ENCODE results near the gene NUDT4.

The NUDT4 gene

DNA sequence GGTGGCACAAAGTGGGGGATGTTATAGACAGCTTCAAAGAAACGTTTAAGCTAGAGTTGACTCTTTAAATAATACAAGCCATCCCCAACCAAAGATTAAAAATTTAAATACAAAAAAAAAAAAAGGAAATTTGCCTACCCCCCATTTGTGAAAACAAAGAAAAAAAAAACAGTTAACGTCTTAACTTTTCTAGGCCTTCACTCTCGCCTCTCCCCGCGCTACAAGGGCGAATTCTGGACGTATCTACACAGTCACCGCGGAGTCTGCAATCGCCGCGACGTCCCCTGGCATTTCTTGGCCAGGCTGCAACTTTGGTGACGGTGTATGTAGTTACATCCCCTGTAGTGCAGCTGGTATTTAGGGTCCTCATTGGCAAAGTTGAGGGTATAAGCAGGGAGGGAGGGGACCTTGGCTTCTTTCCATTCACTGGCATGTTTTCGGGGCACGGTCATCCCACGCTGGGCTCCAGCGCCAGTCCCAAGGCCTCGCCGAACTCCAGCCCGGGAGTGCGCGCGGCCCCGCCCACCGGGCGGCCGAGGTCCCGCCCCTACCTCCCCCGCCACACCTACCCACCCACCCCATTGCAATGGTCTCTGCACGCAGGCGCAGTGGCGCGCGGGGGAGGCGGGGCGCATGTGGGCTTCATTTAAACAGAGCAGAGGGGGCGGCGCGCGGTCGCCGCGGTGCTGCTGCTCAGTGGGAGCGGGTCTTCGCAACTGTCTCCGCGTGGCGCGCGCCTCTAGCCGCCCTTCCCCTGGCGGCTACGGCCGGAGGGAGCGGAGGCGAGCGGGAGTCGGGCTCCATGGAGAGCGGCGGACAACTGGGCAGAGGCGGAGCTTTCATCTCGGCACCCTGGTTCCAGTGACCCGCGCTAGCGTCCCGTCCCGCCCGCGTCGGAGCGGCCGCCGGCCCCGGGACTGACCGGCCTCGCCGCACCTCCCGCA is at the start of gene NUDT4:
Gene NUDT4 (plus strand): TSS at position 674 of the 944 bp plus-strand sequence. CDS start 398 bp downstream, outside the sequence.
- DNase-seq: peak; percentile 98

DNA sequence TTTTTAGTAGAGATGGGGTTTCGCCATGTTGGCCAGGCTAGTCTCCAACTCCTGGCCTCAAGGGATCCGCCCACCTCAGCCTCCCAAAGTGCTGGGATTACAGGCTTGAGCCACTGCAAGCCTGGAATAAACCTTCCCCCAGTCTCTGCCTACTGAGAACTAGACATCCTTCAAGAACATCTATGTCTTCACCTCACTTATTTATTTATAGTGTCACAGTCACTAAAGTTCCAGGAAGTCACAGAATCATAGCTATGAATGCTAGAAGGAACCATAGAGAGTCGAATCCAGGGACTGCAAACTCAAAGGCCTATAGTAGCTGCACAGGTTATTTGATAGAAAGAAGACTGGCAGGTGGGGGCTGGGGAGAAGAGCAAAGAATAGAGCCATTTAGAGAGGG is 44.7 kb upstream of the NUDT4 start:
- DNase-seq: no peak

DNA sequence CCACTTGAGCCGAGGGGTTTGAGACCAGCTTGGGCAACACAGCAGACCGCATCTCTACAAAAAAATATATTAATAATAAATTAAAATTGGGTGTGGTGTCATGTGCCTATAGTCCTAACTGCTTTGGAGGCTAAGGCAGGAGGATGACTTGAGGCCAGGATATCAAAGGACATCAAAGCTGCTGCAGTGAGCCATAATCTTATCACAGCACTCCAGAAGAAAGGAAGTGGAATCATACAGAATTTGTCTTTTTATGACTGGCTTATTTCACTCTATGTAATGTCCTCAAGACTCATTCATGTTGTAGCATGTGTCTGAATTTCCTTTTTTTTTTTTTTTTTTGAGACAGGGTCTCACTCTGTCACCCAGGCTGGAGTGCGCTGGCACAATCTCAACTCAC is 43.9 kb upstream of the NUDT4 start:
- DNase-seq: no peak

DNA sequence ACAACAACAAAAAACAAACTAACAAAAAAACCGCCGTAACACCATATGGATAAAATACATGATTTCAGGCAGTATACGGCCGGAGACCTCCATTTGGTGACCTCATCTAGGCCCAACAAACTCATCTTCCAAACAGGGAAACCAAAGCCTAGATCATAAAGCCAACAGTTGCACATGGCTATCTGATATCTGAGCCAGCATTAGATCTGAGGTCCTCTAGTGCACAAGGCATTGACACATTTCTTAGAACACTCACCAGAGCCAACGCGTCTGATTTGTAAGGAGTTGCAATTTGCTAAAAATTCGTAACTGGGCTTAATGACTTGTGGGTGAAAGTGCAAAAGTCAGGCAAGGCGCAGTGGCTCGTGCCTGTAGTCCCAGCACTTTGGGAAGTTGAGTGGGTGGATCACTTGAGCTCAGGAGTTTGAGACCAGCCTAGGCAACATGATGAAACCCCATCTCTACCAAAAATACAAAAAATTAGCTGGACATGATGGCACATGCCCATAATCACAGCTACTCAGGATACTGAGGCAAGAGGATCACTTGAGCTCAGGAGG is 42.0 kb upstream of the NUDT4 start:
- DNase-seq: peak; percentile 9

DNA sequence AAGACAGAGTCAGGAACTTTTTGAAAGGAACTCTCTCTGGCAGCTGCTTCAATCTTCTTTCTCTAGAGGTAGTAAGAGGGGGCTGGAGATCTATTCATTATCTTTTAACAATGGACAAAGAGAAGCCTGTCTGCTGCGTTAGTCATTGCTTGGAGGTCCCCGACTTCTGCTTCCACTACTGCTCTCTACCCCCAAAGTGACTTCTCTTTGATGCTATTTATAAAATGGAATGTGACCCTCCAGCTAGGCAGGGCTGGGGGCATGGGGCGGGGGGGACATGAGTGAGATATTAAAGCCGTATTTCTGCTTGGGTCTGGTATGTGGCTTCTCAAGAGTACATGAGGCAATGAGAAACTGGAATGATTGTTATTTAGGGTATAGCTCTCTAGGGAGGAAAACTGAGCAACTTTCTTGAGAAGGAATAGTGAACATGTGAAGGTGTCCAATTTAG is 41.4 kb upstream of the NUDT4 start:
- peak; percentile 56 for DNase-seq

DNA sequence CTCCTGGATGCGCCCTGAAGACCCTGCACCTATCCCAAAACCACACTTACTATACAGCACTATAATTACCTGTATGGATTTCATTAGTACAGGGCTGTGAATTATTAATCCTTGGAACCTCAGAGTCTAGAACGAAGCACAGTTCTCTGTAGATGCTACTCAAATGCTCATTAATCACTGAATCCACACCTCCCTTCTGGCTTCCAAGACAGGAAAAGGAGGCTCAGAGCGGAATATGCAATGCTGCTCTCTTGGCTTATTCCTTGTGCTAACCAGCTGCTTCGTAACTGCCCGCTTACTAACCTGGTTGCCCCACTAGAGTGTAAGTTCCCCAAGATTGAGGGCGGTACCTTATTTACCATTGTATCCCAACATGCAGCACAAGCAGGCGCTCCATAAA is 39.1 kb upstream of the NUDT4 start:
- no peak for DNase-seq

DNA sequence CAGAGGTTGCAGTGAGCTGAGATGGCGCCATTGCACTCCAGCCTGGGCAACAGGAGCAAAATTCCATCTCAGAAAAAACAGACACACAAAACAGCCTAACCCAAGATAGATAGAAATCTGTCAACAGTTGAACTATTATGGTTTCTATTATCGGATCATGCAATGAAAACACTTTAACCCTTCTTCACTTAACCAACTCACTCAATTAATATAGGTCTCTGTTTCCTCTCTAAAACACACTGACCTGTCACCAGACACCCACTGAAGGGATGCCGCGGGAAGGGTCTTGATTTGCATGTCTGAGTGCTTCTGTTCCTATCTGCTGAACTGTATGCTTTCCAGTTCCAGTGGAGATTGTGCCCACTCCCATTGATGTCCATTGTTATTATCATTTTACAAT is 38.0 kb upstream of the NUDT4 start:
- no peak for DNase-seq

DNA sequence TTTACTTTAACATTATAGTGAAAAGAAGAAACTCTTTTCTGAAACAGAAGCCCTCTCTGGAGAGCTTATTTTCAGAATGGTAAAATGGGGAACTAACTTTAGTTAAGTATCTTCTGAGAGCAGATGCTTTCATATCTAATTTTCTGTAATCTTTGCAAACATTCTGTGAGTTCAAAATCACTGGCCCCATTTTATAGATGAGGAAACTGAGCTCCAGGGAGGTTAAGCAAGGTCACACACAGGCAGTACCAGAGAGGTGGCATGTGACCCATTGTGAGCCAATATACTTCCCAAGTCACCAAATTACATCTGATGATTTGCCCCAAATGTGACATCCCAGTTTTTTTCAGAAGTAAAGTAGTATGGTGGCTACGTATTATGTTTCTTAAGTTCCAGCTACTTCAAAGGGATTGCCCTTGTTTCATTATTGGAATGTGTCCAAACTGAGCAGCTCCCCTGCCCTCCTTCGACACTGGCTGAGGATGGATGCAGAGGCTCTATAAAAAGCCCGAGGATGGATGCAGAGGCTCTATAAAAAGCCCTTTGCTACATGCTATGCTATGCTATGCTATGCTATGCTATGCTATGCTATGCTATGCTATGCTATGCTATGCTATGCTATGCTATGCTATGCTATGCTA is 36.2 kb upstream of the NUDT4 start:
- no peak for DNase-seq

DNA sequence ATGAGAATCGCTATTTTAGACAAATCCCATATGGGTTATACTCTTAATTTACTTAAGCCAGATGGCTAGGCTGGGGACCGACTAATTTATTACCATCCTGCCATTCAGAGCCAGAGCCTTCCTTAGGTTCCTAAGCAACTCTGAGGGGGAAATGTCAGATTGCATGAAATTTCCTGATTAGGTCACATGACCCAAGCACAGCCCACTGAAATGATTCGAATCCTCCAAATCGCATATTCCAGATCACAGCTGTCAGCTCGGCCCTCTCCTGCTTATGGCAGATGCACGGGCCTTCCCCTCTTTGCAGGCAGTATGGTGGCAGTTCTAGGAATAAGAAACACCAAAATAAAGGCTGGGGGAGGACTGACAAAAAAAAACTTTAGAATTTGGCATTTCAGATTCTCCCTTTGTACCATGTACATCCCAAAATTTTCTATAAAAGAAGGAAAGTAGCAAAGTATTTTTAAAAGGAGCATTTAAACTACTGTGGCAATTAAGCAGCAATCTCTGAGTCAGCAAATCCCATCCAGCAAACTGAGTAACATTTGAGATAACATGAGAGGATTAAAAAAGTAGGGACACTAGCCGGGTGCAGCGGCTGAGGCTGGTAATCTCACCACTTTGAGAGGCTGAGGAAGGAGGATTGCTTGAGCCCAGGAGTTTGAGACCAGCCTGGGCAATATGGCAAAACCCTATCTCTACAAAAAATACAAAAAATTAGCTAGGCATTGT is 30.5 kb upstream of the NUDT4 start:
- DNase-seq: peak; percentile 45

DNA sequence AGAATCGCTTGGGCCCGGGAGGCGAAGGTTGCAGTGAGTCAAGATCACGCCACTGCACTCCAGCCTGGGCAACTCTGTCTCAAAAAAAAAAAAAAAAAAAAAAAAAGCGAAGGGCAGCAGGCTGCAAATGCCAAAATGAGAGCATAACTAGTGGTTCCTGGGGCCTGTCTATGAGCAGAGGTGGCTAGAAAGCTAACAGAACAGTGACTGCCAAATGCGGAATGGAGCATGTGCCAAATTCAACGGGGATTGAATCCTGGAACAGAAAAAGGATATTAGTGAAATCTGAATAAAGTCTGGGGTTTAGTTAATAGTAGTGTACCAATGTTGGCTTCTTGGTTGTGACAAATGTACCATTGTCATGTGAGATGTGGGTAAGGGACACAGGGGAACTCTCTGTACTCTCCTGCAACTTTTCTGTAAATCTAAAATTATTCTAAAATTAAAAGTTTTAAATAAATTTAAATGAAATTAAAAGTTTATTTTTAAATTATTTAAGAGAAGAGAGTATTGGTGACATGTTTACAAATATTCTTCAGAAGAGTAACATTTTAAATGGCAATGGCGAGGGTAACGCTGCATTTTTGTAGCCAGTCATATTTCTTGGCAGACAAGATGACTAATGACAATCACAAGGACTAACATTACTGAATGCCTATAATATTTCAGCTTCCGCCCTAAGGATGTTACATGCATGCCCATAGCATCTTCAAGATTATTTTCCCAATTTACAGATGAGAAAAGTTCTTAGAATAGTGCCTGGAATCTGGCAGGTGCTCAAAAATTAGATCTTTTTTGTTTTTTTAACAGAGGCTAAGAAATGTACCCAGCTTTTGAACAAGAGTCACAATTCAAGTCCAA is 28.9 kb upstream of the NUDT4 start:
- DNase-seq: no peak

DNA sequence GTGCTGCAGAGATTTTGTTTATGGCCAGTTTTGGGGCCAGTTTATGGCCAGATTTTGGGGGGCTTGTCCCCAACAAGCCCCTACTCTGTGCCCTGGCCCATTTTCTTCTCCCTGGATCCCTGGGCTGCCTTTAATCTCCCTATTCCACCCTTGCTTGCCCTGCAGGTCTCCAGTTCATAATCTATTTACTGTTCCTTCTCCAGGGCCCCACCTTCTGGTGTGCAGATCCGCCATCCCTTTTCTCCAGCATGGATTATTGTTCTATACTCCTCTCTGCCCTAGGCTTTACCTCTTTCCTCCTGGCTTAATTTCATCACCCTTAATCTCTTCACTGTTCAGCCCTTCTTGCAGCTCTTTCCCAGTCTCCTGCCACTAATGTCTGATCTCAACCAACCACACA is 26.0 kb upstream of the NUDT4 start:
- no peak for DNase-seq

DNA sequence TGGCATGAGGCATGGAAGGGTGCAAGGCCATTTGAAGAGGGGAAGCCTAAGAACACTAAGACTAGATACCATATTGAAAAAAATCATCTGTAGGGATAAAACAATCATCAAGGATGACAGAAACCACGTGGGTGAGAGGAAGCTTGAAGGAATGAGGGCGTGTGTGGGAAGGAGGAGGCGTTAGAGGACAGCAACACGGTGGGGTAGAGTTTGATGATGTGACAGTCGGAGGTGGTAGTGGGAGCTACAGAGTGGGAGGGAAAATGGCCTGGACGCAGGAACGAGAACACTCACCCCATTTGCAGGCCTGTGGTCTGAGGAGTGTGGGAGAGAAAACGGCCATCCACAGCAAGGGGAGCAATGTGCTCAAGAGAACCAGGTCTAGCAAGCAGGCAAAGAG is 25.4 kb upstream of the NUDT4 start:
- DNase-seq: no peak

DNA sequence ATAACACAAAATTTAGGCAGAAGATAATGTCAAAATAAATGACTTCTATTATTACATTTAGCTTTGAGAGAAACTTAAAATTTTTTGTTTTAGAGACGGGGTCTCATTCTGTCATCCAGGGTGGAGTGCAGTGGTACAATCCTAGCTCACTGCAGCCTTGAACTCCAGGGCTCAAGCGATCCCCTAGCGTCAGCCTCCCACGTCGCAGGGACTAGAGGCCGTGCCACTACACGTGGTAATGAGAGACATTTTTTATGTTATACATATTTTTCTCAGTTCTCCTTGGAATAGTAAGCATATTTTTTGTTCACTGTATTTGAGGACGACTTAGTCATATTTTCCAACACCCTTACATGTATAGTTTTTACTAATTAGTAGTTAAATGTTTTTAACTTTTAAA is 21.5 kb upstream of the NUDT4 start:
- DNase-seq: no peak

DNA sequence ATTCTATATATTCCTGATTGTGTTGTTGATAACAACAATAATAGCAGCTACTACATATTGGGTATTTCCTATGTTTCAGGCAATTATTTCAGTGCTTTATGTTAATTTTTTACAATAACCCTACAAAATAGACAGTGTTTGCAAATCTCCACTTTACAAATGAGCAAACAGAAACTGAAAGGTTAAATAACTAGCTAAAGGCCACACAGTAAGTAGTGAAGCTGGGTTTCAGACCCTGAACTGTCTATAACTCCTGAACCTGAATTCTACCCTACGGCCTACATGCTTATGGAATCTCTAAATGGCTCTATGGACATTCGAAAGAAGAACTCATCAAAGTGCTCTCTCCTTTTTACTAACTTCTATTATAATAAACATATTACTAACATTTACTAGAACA is 19.7 kb upstream of the NUDT4 start:
- DNase-seq: no peak

DNA sequence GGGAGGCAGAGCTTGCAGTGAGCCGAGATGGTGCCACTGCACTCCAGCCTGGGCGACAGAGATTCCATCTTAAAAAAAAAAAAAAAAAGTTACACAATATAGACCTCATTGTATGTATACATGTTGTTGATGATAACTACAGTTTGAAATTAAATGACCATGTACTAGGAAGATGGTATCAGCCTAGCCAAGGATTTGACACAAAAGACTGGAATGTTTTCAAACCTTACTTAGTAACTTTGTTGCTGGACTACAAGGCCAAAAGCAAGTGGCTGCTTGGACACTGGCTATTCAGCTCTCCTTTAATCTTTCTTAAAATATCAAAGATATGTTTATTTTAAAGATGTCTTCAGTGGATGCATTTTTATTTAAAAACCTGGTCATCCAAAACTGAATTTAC is 18.9 kb upstream of the NUDT4 start:
- no peak for DNase-seq

DNA sequence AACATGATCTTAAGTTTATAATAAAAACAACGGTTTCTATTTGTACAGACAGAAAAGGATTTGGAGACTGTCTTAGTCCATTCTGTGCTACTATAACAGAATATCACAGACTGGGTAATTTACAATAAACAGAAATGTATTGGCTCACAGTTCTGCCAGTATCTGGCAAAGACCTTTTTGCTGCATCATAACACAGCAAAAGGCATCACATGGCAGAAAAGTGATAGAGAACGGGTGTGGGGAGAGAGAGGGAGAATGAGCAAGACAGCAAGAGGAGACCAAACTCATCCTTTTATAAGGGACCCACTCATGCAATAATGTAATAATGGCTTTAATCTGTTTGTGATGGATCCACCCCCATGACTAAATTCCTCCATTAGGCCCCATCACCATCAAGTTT is 17.0 kb upstream of the NUDT4 start:
- DNase-seq: no peak

DNA sequence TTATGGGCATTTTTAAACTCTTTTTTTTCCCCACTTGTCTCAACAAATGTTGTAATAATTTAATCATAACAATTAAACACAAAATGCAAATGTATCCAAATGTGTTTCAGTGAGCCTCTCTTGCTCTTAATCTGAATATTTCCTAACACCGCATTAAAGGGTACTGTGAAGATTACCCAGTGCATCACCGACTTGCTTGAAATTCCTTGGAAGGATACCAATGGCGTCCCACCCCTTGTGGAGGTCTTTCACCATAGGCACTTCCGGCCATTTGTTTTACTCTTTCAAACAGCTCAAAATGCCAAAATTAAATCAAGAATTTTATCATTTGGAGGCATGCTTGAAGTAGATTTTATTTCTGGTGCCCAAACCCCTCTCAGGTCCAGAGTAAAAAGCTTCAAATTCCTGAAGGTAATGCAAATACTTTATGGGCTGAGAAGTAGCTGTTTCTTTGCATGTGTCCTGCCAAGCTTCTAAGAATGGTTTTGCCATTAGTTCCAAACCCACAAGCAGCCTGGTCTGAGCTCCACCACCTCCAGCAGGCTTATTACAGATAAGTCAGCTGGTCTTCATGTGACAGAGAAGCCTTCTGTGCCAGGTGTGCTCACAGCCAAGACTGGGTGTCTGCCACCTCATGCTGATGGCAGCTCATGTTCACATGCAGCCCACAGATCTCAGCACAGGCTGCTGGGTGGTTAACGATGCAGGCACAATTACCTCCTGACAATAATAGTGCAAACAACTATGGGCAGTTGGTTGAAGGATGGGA is 16.4 kb upstream of the NUDT4 start:
- DNase-seq: no peak

DNA sequence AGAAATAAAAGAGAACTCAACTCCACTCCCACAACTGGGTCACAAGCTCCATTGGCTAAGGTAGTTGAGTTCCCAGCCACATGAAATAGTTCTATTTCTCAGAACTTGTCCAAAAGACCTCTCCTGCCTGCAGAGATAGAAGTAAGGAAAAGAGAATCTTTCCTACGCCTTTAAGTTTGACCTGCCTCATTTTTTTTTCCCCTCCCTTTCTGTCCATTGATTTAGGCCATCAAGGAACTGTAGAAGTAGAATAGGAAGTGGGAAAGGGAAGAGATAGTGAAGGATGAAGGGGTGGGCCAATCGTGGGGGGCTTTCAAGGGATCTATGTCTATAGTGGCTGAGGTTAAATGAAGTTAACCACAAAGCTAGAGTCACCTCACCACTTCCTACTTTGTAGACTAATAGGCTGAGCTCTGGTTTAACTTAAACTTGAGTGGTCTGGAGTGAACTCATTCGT is 13.9 kb upstream of the NUDT4 start:
- DNase-seq: no peak

DNA sequence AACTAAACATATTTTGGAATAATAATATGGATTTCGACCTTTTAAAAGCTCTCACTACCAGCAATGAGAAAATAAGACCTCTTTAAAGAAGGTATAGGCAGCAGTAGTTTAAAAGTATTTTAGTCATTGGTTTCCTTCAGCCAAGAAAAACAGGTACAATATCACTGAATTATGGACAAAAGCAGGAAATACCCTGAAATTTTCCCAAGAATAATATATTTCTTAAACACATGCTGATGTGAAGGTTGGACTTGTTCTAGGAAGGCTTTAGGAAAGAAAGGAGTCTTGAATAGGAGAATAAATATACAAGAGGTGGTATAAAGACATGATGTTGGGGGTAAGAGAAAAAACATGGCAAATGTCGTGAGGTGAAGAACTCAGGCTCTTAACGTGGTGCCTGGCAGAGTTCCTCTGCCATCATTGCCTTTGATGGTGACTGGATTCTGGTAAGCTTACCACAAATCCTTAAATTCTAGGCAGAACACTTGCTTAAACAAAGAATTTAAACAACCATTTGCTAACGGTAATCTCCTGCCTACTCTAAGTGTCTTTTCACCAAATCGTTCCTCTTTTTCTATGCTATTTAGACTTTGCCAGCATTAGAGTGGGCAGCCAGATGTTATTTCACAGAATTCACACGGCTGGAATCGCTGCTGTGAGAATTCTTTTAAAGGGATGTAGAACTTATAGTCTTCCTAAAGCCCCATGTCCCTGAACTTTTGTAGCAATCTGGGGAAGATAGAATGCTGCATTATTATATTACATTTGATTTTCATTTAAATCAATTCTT is 11.9 kb upstream of the NUDT4 start:
- DNase-seq: no peak

DNA sequence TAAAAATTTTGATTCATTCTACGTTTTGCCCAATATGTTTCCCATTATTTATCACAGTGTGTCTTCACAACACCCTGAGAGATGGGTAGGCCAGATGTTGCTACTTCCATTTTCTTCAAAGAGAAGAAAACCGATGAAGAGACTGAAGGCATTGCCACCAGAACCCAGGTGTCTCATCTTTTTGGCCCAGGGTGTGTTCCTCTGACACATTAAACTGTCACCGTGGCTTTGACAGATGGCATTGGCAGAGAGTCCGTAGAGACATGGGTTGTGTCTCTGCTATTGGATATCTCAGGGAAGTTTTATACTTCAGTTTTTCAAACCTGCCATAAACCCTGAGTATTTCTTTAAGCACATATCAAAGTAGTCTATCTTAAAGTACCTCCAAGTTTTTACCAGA is 11.3 kb upstream of the NUDT4 start:
- no peak for DNase-seq

DNA sequence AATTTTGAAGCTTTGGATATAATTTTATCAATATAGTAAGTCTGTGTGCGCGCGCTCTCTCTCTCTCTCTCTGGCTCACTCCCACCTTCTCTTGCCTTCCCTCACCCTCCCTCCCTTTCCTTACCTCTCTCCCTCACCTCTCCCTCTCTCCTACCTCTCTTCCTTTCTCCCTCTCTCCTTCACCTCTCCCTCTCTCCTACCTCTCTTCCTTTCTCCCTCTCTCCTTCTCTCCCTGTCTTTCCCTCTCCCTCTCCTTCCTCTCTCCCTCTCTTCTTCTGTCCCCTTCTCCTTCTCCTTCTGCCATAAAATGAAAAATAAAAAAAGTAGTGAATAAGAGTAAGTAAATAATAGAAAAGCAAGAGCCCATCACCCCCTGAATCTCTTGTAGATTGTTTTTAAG is 9.0 kb upstream of the NUDT4 start:
- DNase-seq: no peak
